GM04504 (cell line): ENCODE measurements around the gene CDK14.
A peak's percentile ranks its signal among the peaks of the same experiment; 100 is the strongest.
"Not testable (repeated sequence)": the region's sequence is repeated elsewhere in the genome, so short reads cannot be mapped to it uniquely, and the experiment has no call there.

ENCODE experiments used
- DNase-seq: peaks from one replicate; pipeline ENCODE4 v3.0.0-alpha.2; 2012; ENCODE audit warnings: low read depth

The CDK14 gene

DNA sequence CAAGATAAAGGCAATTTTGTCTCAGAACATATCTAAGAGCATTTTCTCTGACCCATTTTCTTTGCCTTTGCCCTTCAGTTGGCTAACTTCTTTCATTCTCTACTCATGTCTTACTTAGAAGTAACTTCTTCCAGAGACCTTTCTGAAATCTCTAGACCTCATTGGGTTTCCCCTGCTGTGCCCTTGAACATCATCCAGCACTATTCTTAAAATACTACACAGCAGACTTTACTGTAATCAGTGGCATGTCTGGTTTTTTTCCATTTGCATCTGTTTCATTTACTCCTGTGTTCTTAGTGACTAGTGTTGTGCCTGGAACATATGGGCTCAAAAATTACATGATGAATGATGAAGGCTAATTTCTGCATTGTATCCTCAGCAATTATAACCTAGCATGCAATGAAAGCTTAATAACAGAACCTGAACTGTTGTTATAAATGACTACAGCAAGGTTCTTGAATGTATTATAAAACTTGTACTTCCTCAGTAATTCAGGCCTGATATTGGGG is 301.9 kb downstream of the CDK14 start:
- DNase-seq, result no peak

DNA sequence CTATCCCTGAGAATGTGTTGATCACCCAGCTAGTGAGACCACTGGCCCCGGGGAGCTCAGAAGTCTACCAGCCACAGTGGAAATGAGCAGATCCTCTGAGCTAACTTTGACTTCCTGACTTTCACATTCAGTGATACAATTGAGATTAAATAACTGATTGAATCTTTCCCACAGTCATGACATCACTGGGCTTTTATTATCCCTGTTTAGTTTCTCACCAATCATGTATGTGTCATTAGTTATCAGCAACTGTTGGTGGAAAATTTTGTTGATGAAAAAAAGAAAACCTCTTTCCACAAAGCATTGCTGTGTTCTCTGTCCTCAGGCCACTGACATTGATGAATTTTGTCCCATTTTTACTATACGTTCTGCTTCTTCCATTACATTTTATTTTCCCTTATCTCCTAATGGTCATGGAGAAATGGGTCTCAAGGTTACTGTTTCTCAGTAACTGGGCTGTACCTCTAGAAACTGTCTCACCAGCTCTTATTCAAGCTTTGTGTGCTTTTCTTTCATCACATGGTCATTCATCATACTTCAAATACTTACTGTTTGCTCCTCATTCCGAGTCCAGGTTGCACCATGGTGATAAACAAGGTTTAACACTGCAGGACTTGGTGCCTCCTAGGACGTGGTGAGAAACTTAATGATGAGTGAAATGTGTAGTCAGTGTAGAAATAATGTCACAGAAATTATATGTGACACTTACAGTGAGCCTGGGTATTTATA is 304.7 kb downstream of the CDK14 start:
- no peak for DNase-seq

DNA sequence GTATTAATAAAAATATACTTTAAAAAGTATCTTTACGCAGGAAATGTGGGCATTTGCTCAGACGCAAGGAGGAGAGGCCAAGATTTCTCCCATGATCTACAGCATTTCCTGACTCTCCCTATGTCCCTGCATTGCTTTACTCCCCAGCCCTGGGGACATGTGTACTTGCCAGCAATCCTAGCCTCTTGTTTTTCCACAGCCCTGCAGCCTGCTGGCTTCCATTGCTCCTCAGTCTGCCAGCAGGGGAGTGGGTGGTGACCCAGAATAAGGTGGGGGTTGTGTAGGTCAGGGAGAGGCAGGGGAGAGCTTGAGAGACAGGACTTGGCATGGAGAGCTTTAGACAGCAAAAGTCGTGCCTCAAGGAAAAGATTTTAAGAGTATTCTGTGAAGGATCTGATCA is 307.7 kb downstream of the CDK14 start:
- no peak for DNase-seq

DNA sequence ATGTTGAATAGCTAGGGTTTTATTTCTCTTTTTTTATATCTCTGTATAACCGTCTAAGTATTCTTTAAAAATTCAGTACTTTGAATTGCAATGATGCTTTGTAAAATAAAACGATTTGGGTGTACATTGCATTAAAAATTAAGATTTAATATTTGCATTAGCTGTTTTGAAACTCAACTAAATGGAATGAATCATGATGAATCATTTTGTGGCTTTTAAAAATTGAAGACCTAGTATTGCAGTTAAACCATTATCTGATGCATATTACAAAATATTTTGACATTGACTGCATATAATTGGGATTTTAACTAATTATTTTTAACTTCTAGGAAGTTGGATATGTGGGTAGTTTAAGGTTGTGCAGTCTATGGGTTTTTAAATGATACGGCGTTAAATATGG is 314.0 kb downstream of the CDK14 start:
- no peak for DNase-seq

DNA sequence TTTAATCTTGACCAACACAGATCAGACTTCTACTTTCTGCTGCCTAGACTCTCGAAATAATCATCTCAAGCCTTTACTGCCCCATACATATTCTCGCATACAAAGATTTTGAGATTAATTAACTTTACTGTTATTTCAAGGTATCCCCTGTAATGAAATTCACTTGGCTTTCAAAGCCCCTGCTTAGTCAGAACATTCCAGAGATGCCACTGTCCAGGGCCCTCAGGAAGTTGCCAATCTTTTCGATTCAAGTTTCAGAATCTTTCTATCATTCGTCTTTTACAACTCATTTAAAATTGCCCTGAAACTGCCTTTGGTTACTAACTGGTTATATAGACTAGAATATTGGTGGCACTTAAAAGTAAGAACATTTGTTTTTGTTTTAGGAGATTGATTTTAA is 320.2 kb downstream of the CDK14 start:
- DNase-seq, result no peak

- no peak for DNase-seq
These were observed 321.4 kb downstream of the CDK14 start for GRCh38 chr7:90917539-90917938.

GRCh38 chr7:90918303-90918702 is 322.2 kb downstream of the CDK14 start:
- no peak for DNase-seq

GRCh38 chr7:90919816-90920215 is 323.7 kb downstream of the CDK14 start:
- DNase-seq, result no peak

DNA sequence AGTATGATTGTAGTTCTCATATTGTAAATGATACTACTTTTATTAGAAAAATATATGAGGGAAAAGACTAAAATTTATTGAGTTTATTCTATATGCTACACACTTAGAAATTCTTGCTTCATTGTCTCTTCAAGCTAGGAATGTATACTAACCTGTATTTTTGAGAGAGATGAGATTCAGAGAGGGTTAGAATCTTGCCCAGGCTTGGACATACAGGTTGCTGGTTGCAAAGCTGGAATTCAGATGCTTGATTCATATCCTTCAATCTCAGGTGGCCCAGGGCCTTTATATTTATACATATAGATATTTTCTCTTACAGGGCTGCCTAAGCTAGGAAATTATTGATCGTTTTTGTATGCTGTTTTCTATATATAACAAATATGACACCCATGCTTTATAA is 324.2 kb downstream of the CDK14 start:
- DNase-seq, result no peak

GRCh38 chr7:90923541-90923997 is 327.4 kb downstream of the CDK14 start:
- no peak for DNase-seq

DNA sequence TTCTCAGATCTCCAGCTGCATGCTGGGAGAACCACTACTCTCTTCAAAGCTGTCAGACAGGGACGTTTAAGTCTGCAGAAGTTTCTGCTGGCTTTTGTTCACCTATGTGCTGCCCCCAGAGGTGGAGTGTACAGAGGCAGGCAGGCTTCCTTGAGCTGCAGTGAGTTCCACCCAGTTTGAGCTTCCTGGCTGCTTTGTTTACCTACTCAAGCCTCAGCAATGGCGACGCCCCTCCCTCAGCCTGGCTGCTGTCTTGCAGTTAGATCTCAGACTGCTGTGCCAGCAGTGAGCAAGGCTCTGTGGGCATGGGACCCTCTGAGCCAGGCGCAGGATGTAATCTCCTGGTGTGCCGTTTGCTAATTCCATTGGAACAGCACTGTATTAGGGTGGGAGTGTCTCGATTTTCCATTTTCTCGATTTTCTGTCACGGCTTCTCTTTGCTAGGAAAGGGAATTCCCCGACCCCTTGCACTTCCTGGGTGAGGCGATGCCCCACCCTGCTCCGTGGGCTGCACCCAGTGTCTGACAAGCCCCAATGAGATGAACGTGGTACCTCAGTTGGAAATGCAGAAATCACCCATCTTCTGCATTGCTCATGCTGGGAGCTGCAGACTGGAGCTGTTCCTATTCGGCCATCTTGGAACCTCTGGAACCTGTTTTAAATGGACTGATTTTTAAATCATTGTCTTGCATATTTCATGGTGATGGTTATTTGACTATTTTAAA is 332.7 kb downstream of the CDK14 start:
- not testable (repeated sequence) for DNase-seq

- DNase-seq, result no peak
These were observed 336.1 kb downstream of the CDK14 start for GRCh38 chr7:90931986-90932916.

- no peak for DNase-seq
These were observed 336.9 kb downstream of the CDK14 start for GRCh38 chr7:90933041-90933440.

DNA sequence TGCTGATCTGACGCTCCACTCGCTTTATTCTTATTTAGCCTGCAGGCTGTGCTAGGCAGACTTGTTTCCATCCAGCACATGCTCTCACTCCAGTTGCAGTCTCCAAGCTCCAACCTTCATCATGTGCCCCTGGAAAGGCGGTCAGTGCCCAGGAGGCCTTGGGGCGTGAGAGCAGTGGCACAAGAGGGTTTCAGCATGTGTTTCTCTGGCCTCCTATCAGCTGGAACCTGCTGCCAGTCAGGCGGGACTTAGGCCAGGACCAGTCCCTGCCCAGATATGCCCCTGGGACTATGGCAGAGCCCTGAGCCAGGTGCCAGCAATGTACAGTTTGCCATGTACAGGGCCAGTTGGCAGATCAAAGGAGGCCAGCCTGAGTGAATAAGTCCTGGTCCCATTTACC is 337.9 kb downstream of the CDK14 start:
- DNase-seq, result no peak

DNA sequence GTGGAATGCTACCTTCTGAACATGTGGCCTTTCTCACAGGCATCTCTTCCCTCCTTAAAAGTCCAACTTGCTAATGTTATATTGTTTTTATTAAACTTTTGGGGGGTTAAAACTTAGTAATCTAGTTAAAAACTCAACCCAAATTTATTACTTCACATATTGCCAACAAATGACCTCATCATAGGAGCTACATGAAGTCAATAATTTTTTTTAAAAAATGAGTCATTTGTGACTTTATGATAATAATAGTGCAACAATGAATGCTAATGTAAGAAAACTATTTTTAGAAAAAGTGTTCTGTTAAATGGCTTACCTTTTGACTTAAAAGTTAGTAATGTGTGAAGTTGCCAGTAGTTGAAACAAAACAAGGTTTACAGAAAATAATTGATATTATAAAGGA is 342.2 kb downstream of the CDK14 start:
- no peak for DNase-seq

DNA sequence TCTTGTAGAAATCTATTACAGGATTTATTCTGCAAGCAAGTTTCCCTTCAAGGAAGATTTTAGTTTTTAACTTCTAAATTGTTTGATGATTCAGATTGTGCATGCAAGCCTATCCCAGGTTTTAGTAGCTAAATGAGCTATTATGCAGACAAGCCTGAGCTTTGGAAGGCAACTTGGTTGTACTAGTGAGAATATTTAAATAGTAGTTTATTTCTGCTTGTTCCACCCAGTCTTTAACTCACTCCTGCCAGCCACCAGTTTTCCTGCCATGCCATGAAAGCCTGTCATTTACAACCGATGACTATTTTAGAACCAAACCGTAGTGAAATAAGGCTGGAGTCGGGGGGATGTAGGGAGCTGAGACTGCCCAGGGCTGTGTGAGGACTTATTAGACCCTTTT is 343.5 kb downstream of the CDK14 start:
- DNase-seq, result no peak

- no peak for DNase-seq
These were observed 347.9 kb downstream of the CDK14 start for GRCh38 chr7:90944021-90944420.

- peak; percentile 37 for DNase-seq
These were observed 349.1 kb downstream of the CDK14 start for GRCh38 chr7:90945104-90945787.

GRCh38 chr7:90946730-90947501 is 350.8 kb downstream of the CDK14 start:
- no peak for DNase-seq

GRCh38 chr7:90948085-90948484 is 352.0 kb downstream of the CDK14 start:
- no peak for DNase-seq

- no peak for DNase-seq
These were observed 355.1 kb downstream of the CDK14 start for GRCh38 chr7:90951229-90951628.
